Activated CD8-positive, alpha-beta T cell treated with anti-CD3 and anti-CD28 coated beads for 36 hours (primary cell): ENCODE results near the gene ANKRD2. TPM values are rescaled to one million over a fixed set of nuclear protein-coding genes. Genes with fewer than 3 reads are reported as not detected.

ENCODE experiments used
- ATAC-seq: fragments of 200-7000 bp; cut with Tn5 transposase; one replicate; pipeline ENCODE4 v1.10.0; 2021; ENCODE audit warnings: mild to moderate bottlenecking, moderate library complexity
- CTCF ChIA-PET: fragments of 350-600 bp; sonication (Branson Sonifier 250); formaldehyde crosslinking; loops from one replicate; lab custom pipeline; 2021; ENCODE audit warnings: antibody characterized with exemption; lab: Charles Lee
- POLR2A ChIA-PET: fragments of 350-600 bp; sonication (Branson Sonifier 250); formaldehyde crosslinking; loops from one replicate; lab custom pipeline; 2021; ENCODE audit warnings: antibody characterized with exemption; lab: Charles Lee
- DNase-seq: peaks from one replicate; pipeline ENCODE4 v3.0.0-alpha.2; 2020
- H3K27ac Mint-ChIP-seq: one replicate; pipeline ENCODE4 v1.8.0; 2021; ENCODE audit warnings: mild to moderate bottlenecking, mixed read lengths
- H3K27me3 Mint-ChIP-seq: one replicate; pipeline ENCODE4 v1.8.0; 2021; ENCODE audit warnings: mixed read lengths
- H3K36me3 Mint-ChIP-seq: one replicate; pipeline ENCODE4 v1.8.0; 2021; ENCODE audit warnings: low read depth, mixed read lengths
- H3K4me1 Mint-ChIP-seq: one replicate; pipeline ENCODE4 v1.8.0; 2021; ENCODE audit warnings: low read depth, mixed read lengths
- H3K4me3 Mint-ChIP-seq: one replicate; pipeline ENCODE4 v1.8.0; 2021; ENCODE audit warnings: mild to moderate bottlenecking, moderate library complexity, mixed read lengths
- H3K9me3 Mint-ChIP-seq: one replicate; pipeline ENCODE4 v1.8.0; 2021; ENCODE audit warnings: mixed read lengths
- intact Hi-C: fragments of 100-400 bp; cut with micrococcal nuclease; formaldehyde crosslinking; loops from one replicate; pipeline ENCODE4 v1.10.0; 2022
- total RNA-seq, 2 experiments: library from RNA; stranded (reverse); gene quantifications; one replicate each; pipeline ENCODE4 v1.2.3, GENCODE V29; 2021
- TF ChIP-seq, protein P1 (sequence below): fragments of 200-600 bp; IDR thresholded peaks from one replicate; pipeline ENCODE4 v1.8.0; 2022; ENCODE audit warnings: antibody characterized with exemption, mild to moderate bottlenecking

Gene ANKRD2
- total RNA-seq, 2 experiments from 2014 or later, result not detected

DNA sequence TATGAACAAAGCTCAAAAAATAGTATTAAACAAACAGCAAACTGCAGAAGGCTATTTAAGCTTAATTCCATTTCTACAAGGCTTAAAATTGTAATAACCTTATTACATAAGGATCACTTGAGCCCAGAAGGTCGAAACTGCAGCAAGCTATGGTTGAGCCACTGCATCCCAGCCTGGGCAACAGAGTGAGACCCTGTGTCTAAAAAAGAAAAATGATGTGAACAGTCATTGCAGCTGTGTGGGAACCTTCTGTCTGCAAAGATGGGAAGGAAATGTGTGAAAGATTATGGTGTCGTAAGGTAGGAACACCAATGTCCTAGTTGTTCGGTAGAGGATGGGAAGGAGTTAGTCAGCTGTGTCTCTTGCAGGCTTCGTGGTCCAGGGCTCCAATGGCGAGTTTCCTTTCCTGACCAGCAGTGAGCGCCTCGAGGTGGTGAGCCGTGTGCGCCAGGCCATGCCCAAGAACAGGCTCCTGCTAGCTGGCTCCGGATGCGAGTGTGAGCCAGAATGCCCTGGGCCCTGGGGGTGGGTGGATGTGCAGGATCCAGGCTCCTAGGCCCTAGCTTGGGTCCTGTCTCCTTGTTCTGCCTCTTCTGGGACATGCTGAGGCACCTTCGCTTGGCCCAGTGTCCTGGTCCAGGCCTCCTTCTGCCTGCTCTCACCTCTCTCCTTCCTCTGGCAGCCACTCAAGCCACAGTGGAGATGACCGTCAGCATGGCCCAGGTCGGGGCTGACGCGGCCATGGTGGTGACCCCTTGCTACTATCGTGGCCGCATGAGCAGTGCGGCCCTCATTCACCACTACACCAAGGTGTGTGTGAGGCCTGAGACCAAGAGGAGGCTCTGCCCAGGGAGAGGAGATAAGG is 26.1 kb downstream of the ANKRD2 start:
- no peak overlapping the region for H3K27ac Mint-ChIP-seq

DNA sequence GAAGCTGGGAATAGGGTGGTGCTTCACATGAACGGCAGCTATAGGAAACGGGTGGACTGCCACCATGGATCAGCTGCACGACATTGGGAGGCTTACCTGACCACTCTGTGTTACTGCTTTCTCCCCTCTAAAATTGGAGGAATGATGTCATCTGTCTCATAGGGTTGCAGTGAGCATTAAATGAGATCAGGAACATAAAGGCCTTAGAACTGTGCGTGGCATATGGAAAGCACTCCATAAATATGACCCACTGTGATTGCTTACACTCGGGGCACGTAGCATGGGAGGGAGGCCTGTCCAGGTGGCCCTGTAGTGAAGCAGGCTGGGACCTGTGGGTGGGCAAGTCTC is 26.7 kb downstream of the ANKRD2 start:
- no peaks in the 10 kb centered on the region for H3K4me1 Mint-ChIP-seq
- H3K27me3 Mint-ChIP-seq, result no peaks in the 10 kb centered on the region
- H3K27ac Mint-ChIP-seq, result no peak overlapping the region
- DNase-seq (no peak), ATAC-seq (no peak)
- POLR2A ChIA-PET, result no interaction called here
- no peaks in the 10 kb centered on the region for H3K36me3 Mint-ChIP-seq
- H3K4me3 Mint-ChIP-seq, result no peak overlapping the region
- H3K9me3 Mint-ChIP-seq, result no peaks in the 10 kb centered on the region
- TF ChIP-seq, protein P1, sequence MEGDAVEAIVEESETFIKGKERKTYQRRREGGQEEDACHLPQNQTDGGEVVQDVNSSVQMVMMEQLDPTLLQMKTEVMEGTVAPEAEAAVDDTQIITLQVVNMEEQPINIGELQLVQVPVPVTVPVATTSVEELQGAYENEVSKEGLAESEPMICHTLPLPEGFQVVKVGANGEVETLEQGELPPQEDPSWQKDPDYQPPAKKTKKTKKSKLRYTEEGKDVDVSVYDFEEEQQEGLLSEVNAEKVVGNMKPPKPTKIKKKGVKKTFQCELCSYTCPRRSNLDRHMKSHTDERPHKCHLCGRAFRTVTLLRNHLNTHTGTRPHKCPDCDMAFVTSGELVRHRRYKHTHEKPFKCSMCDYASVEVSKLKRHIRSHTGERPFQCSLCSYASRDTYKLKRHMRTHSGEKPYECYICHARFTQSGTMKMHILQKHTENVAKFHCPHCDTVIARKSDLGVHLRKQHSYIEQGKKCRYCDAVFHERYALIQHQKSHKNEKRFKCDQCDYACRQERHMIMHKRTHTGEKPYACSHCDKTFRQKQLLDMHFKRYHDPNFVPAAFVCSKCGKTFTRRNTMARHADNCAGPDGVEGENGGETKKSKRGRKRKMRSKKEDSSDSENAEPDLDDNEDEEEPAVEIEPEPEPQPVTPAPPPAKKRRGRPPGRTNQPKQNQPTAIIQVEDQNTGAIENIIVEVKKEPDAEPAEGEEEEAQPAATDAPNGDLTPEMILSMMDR, result no peak
- CTCF ChIA-PET, result interaction anchor here (1.0 to 1.5 kb wide), 2 partner anchors 27 to 429 kb away, joined by 3 to 6 read pairs; no protein-coding TSS in a partner anchor
- intact Hi-C loops, result no loop called here

More for the DNA sequence above, 26.1 kb downstream of the ANKRD2 start:
- no peaks in the 10 kb centered on the region for H3K36me3 Mint-ChIP-seq
- POLR2A ChIA-PET, result no interaction called here
- ATAC-seq, result no peak
- no peaks in the 10 kb centered on the region for H3K4me1 Mint-ChIP-seq
- H3K4me3 Mint-ChIP-seq, result no peak overlapping the region
- no peaks in the 10 kb centered on the region for H3K27me3 Mint-ChIP-seq
- CTCF ChIA-PET, result interaction anchor here (1.0 to 1.5 kb wide), 3 partner anchors 11 to 430 kb away, joined by 3 to 6 read pairs (median 6); no protein-coding TSS in a partner anchor
- no peak for DNase-seq
- no peaks in the 10 kb centered on the region for H3K9me3 Mint-ChIP-seq
- intact Hi-C loops, result no loop called here
- TF ChIP-seq, protein P1, result no peak

DNA sequence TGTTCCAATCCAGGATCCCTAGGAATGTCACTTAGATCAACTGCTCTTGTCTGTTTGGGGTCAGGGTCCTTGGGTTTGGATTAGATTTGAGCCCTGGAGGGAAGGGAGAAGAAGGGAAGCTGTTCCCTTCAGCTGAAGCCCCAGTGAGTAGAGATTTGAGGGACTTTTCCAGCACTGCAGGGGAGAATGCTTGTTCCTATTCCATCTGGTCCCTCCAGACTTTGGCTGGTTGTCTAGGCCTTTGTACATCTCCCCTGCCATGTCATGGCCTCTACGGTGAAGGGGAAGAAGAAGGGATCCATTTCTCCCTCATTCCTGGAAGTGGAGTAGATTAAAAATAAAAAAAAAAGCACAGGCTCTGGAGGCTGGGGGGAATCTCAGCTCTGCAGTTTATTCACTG is 28.0 kb downstream of the ANKRD2 start:
- Mint-ChIP-seq H3K9me3 (no peaks in the 10 kb centered on the region), H3K27ac (no peak overlapping the region), H3K4me3 (no peak overlapping the region), H3K4me1 (no peaks in the 10 kb centered on the region), H3K27me3 (peaks cover under 1% of the 10 kb centered on the region), H3K36me3 (no peaks in the 10 kb centered on the region)
- DNase-seq, result no peak
- CTCF ChIA-PET, result no interaction called here
- ATAC-seq, result no peak
- intact Hi-C loops, result no loop called here
- POLR2A ChIA-PET, result interaction anchor here (0.7 kb wide), 1 partner anchor 40 kb away, joined by 5 read pairs; the partner anchor contains the start of gene PI4K2A
- TF ChIP-seq, protein P1, result no peak

DNA sequence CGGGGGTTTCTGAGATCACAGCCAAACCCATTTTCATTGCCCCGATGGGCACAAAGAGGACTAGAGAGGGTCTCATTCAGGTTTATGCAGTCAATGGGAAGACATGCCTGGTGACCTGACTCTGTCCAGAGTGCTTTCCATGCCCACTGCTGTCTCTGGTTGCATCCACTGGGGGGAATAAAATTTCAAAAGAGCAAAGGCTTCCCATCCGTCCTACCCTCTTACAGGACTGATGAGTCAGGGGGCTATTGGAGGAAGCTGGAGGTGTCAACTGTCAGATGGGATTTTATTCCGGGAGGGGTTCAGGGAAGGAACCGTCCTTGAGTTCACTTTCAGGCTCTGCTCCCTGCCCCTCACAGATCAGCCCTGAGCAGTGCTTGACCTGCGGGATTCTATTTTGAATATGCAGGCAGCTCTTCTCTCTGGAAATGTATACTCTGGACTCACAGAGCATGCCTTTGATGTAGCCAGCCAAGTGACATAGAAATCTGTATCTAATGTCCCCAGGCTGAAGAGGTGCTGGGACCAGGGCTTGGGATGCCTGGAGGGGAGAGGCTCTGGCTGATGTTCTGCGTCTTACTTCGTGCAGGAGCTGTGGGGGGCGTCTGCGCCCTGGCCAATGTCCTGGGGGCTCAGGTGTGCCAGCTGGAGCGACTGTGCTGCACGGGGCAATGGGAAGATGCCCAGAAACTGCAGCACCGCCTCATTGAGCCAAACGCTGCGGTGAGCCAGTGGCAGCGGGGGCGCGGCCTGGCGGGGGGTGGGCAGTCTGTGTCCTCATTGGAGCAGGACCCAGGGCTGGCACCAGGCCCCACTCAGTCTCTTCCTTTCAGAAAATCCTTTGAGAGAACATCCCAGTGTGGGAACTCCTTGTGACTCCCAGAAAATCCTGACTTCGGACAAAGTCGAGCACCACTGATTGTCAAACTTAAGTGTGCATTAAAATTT is 29.0 kb downstream of the ANKRD2 start:
- ChIA-PET CTCF (no interaction called here), POLR2A (no interaction called here)
- H3K9me3 Mint-ChIP-seq, result no peaks in the 10 kb centered on the region
- ATAC-seq, result no peak
- TF ChIP-seq, protein P1, result no peak
- no peak for DNase-seq
- intact Hi-C loops, result no loop called here
- H3K27me3 Mint-ChIP-seq, result peaks cover 2% of the 10 kb centered on the region
- H3K27ac Mint-ChIP-seq, result no peak overlapping the region
- no peaks in the 10 kb centered on the region for H3K4me1 Mint-ChIP-seq
- no peak overlapping the region for H3K4me3 Mint-ChIP-seq
- H3K36me3 Mint-ChIP-seq, result no peaks in the 10 kb centered on the region
